GM11168 (cell line): ENCODE results near the gene NOSIP.
"Not testable (repeated sequence)": the region's sequence is repeated elsewhere in the genome, so short reads cannot be mapped to it uniquely, and the experiment has no call there.

Source experiments
- in situ Hi-C: fragments of 300-500 bp; cut with MboI; formaldehyde crosslinking; loops from one replicate; pipeline ENCODE4 v1.12.0; 2022; ENCODE audit warnings: low sequenced_read_pairs; ENCODE audit not compliant: unreplicated experiment

The NOSIP gene, protein sequence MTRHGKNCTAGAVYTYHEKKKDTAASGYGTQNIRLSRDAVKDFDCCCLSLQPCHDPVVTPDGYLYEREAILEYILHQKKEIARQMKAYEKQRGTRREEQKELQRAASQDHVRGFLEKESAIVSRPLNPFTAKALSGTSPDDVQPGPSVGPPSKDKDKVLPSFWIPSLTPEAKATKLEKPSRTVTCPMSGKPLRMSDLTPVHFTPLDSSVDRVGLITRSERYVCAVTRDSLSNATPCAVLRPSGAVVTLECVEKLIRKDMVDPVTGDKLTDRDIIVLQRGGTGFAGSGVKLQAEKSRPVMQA

GRCh38 chr19:49580264-49581006, at the start of gene NOSIP:
TSS of gene NOSIP (minus strand) at chr19:49580556. CDS start at chr19:49560691, 19,865 bp downstream.
- in situ Hi-C loops = no loop called here

DNA sequence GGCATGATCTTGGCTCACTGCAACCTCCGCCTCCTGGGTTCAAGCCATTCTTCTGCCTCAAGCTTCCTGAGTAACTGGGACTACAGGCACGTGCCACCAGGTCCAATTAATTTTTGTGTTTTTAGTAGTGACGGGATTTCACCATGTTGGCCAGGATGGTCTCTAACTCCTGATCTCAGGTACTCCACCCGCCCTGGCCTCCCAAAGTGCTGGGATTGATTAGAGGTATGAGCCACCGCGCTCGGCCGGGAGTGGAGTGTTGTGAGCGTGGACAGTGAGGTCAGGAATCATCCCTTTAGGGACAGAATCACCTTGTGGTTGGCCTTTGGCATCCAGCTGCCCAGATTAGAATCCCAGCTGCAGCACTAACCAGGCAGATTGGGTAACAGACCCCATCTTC, 49.3 kb upstream of the NOSIP start:
- in situ Hi-C loops = no loop called here

DNA sequence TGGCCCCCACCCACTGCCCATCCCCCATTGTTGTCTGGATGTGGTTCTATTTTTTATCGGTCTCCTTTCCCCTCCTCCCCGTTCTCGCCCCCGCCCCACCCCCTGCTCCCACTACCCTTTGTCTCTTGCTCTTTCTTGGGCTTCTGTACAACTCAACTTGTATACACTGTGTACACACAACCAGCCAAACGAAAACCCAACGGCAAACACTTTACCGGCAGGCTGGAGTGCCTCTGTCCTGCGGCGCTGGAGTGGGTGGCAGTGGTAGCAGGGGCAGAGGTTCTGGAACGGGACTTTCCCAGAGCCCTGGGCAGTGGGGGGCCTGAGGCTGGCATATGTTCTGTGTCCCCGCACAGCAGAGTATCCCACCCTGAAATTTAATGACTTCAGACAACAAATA, 45.9 kb upstream of the NOSIP start:
- in situ Hi-C loops = no loop called here

- in situ Hi-C loops = no loop called here
Measured at GRCh38 chr19:49624967-49625910, 44.9 kb upstream of the NOSIP start.

- in situ Hi-C loops = not testable (repeated sequence)
Measured at GRCh38 chr19:49617860-49618259, 37.5 kb upstream of the NOSIP start.

DNA sequence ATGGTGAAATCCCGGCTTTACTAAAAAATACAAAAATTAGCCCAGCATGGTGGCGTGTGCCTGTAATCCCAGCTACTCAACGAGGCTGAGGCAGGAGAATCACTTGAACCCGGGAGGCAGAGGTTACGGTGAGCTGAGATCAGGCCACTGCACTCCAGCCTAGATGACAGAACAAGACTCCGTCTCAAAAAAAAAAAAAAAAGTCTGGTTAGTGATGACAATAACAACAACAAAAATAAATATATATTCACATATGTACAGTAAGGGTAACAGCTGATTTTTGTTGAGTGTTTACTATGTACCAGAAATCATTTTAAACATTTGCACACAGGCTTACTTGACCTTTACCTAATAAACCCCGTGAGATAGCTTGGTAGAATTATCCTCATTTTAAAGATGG, 36.6 kb upstream of the NOSIP start:
- in situ Hi-C loops = no loop called here

DNA sequence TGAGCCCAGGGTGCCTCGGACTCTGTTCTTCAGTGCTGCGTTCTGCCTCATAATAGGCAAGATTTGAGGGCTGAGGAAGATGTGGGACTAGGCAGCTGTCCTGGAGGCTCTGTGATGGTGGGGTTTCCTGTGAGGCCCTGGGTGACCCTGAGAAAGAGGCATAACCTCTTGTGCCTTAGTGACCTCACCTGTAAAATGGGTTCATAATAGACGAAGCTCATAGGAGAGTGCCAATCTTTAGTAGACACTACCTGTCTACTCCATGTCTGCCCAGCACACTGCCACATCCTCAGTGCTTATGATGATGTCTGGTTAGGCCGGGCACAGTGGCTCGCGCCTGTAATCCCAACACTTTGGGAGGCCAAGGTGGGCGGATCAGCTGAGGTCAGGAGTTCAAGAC, 36.2 kb upstream of the NOSIP start:
- in situ Hi-C loops = no loop called here

GRCh38 chr19:49615861-49616260, 35.5 kb upstream of the NOSIP start:
- in situ Hi-C loops = no loop called here

GRCh38 chr19:49614096-49614833, 33.9 kb upstream of the NOSIP start:
- in situ Hi-C loops = no loop called here

DNA sequence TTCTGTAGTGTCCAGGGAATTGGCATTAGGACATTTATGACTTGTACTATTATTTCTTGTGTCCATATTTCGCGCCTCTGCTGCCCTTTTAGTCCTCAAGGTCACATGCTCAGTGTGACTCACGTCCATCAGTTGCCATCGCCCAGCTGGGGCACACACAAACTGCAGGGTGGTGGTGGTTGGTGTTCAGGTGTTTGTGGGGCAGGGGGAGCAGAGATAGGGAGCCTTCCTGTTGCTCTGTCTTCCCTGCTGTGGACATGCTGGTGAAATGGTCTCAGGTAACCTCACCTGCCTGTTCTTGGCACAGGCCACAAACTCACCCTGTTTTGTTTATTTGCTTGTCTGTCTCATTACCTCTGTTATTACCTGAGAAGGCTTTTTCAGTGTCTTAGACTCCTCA, 33.0 kb upstream of the NOSIP start:
- in situ Hi-C loops = no loop called here

DNA sequence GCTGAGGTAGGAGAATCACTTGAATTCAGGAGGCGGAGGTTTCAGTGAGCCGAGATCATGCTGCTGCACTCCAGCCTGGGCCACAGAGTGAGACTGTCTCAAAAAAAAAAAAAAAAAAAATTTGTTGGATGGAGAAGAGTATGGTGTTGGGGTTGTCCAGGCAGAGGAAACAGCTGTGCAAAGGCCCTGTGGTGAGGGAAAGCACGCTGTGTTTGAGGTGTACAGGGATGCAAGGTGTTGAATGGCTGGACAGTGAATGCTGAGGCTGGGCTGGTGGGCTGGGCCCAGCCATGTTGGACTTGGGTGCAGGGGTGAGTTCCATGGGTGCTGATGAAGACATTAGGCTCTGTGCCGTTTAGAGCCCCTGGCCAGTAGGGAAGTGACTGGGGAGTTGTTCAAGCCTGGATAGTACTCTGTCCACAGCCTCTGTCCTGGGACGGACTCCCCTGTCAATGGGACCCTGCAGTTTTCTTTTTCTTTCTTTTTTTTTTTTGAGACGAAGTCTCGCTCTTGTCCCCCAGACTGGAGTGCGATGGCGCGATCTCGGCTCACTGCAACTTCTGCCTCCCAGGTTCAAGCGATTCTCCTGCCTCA, 29.2 kb upstream of the NOSIP start:
- in situ Hi-C loops = no loop called here

- in situ Hi-C loops = no loop called here
Measured at GRCh38 chr19:49605605-49606004, 25.2 kb upstream of the NOSIP start.

DNA sequence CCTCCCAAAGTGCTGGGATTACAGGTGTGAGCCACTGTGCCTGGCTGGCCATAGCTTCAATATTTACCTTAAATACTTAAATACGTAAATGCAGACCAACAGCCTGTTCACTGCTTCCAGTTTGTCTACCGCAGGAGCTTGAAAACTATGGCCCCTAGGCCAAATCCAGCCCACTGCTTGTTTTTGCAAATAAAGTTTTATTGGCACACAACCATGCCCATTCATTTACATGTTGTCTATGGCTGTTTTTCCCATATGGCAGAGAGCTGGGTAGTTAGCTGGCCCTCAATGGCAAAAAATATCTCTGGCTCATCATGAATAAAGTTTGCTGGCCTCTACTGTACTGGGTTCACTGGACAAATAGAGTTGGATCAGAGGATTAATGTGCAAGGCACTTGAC, 22.4 kb upstream of the NOSIP start:
- in situ Hi-C loops = no loop called here

DNA sequence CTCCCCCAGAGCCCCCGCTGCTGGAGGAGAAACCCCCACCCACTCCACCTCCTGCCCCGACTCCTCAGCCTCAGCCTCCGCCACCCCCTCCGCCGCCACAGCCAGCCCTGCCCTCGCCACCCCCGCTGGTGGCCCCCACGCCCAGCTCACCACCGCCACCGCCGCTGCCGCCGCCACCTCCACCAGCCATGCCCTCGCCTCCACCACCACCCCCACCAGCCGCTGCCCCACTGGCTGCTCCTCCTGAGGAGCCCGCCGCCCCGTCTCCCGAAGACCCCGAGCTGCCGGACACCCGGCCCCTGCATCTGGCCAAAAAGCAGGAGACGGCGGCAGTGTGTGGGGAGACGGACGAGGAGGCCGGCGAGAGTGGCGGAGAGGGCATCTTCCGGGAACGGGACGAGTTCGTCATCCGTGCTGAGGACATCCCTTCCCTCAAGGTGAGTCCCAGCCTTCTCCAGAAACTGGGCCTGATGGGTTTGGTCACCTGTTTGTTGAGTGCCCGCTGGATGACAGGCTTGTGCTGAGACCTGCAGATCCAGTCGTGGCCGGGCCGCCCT, 21.2 kb upstream of the NOSIP start:
- in situ Hi-C loops = no loop called here

GRCh38 chr19:49599378-49600295, 19.3 kb upstream of the NOSIP start:
- in situ Hi-C loops = no loop called here

- in situ Hi-C loops = no loop called here
Measured at GRCh38 chr19:49597703-49597974, 17.3 kb upstream of the NOSIP start.

- in situ Hi-C loops = no loop called here
Measured at GRCh38 chr19:49596954-49597702, 16.8 kb upstream of the NOSIP start.

- in situ Hi-C loops = no loop called here
Measured at GRCh38 chr19:49596407-49596806, 16.1 kb upstream of the NOSIP start.
